H1 (cell line): Measurements from ENCODE around the gene TRAPPC12. TPM values are rescaled to one million over a fixed set of nuclear protein-coding genes. Genes with fewer than 3 reads are reported as not detected.

ENCODE experiments used
- CTCF ChIP-seq, 3 experiments: IDR thresholded peaks; 1 replicate in 2 of 3; 2 replicates in 1 of 3; pipeline versions ENCODE4 v1.5.1 to v1.6.1; 2011; ENCODE audit warnings: low read length in 3 of 3, mild to moderate bottlenecking in 3 of 3, inconsistent platforms in 2 of 3, low read depth in 1 of 3, moderate library complexity in 1 of 3; ENCODE audit not compliant: insufficient read depth in 1 of 3; ENCODE audit errors: control extremely low read depth in 1 of 3
- JUND ChIP-seq: IDR thresholded peaks from 2 replicates; pipeline ENCODE4 v1.6.1; 2011; ENCODE audit warnings: mild to moderate bottlenecking, improper control_type of control experiment, low read length
- KDM1A ChIP-seq: fragments of 200-600, 300-600 bp; sonication (generic); IDR thresholded peaks from 2 replicates; pipeline ENCODE4 v1.7.1; 2016; ENCODE audit warnings: mild to moderate bottlenecking, low read length, borderline replicate concordance
- RAD21 ChIP-seq, 2 experiments: IDR thresholded peaks in 1 of 2; conservative IDR thresholded peaks in 1 of 2; 2 replicates each; pipeline ENCODE4 v1.6.1; 2011; ENCODE audit warnings: low read depth in 2 of 2, low read length in 2 of 2, improper control_type of control experiment in 1 of 2, inconsistent platforms in 1 of 2, mild to moderate bottlenecking in 1 of 2, moderate library complexity in 1 of 2
- TCF12 ChIP-seq: IDR thresholded peaks from 2 replicates; pipeline ENCODE4 v1.6.1; 2011; ENCODE audit warnings: low read depth, mild to moderate bottlenecking, low read length
- USF2 ChIP-seq: IDR thresholded peaks from 2 replicates; pipeline ENCODE4 v1.6.1; 2011; ENCODE audit warnings: low read length, improper control_type of control experiment
- ZNF274 ChIP-seq: IDR thresholded peaks from 2 replicates; pipeline ENCODE4 v1.7.0; 2012; ENCODE audit warnings: low read length, borderline replicate concordance; ENCODE audit errors: extremely low read depth
- polyA plus RNA-seq, 7 experiments: library from polyadenylated mRNA; depleted of rRNA in 3 of 7; stranded (reverse) in 5 of 7; unstranded in 2 of 7; fragments of >200 nt in 5 of 7; fragments of 200-250 nt in 2 of 7; gene quantifications; 1 replicate in 5 of 7; 2 replicates in 1 of 7; 4 replicates in 1 of 7; pipeline versions ENCODE4 v1.2.1 to v1.2.3, GENCODE V29; 2011 to 2013; ENCODE audit warnings: missing spikeins in 2 of 7, mixed read lengths in 2 of 7
- total RNA-seq: library from RNA; stranded (reverse); fragmentation: NEBNext Ultra II Directional; extraction: Animal tissue kit (Norgen Biotek cat#: 25700); gene quantifications from 2 replicates; pipeline ENCODE4 v1.2.1, GENCODE V29; 2021

The TRAPPC12 gene
- total and polyA plus RNA-seq, 2 of the 8 experiments (the other 6 are each of a cell fraction or from before 2014, with no cell fraction given): 35.0 to 67.3 TPM

GRCh38 chr2:3442185-3442584 lies 62.7 kb downstream of the TRAPPC12 start (continued):
- TF ChIP-seq CTCF (IDR thresholded peaks at IDR 0.05; ENCODE audit: control extremely low read depth in 1 of 3, insufficient read depth in 1 of 3, low read depth in 1 of 3, low read length in 3 of 3): no peak
- TF ChIP-seq JUND: no peak
- no peak for TF ChIP-seq RAD21 (IDR thresholded peaks at IDR 0.05 in 1 of 2, conservative IDR thresholded peaks at IDR 0.05 in 1 of 2; ENCODE audit: low read depth in 2 of 2, low read length in 2 of 2)
- TF ChIP-seq ZNF274: no peak
- no peak for TF ChIP-seq TCF12
- no peak for TF ChIP-seq KDM1A
- no peak for TF ChIP-seq USF2
- TF ChIP-seq, all 59 proteins: peak for 0
